IPS-18a (cell line): ENCODE data around the gene LARGE1.

ENCODE experiments used
- H3K27ac ChIP-seq: one replicate; pipeline ENCODE4 v1.5.1; 2013; ENCODE audit warnings: low read length
- H3K27me3 ChIP-seq: one replicate; pipeline ENCODE4 v1.6.1; 2013; ENCODE audit warnings: mild to moderate bottlenecking, low read length; ENCODE audit not compliant: control insufficient read depth, insufficient read depth
- H3K36me3 ChIP-seq: one replicate; pipeline ENCODE4 v1.6.1; 2013; ENCODE audit warnings: low read depth, low read length; ENCODE audit not compliant: control insufficient read depth
- H3K4me1 ChIP-seq: one replicate; pipeline ENCODE4 v1.6.1; 2013; ENCODE audit warnings: low read depth, low read length; ENCODE audit not compliant: control insufficient read depth
- H3K4me3 ChIP-seq: one replicate; pipeline ENCODE4 v1.5.1; 2013; ENCODE audit warnings: low read length
- H3K9ac ChIP-seq: one replicate; pipeline ENCODE4 v1.6.1; 2013; ENCODE audit warnings: mild to moderate bottlenecking, low read length, moderate library complexity
- H3K9me3 ChIP-seq: one replicate; pipeline ENCODE4 v1.6.1; 2013; ENCODE audit warnings: low read depth, low read length; ENCODE audit not compliant: control insufficient read depth

The LARGE1 gene

DNA sequence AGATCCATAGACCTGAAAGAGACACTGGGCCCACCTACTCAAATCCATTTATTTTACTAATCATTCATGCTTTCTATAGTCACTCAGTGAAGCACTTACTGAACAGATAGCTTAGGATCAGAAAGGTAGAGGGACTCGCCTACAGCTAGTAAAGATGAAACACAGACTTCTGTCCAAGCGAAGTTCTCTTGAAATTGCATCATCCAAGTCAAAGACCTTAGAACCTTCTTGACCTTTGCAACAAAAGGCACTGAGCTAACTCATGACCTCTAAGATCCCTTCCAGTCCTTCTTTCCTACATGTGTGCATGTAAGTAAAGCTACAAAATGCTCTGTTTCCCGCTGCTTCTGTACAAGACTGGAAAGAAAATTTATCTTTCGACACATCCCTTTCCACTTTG, 377.6 kb downstream of the LARGE1 start:
- Histone ChIP-seq H3K9me3 (no peaks in the 10 kb centered on the region), H3K4me1 (no peaks in the 10 kb centered on the region), H3K9ac (no peak overlapping the region), H3K27ac (no peak overlapping the region), H3K4me3 (no peak overlapping the region), H3K36me3 (no peaks in the 10 kb centered on the region), H3K27me3 (no peaks in the 10 kb centered on the region)

DNA sequence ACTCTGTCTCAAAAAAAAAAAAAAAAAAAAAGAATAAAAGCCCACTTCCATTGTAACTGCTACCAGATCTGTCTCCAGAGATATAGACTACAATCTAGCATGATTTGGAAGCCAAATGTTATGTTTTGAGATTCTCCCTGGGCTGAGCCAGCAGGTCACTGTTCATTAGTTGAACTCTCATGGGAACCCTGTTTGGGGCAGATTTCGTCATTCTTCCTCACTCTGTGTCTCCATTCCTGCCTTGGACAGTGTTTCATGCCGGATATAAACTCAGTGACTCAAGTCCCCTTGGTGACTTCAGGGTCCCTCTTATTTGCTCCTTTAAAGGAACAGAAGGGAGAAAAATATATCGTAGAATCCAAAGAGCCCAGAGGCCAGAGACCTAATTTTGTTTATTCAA, 378.1 kb downstream of the LARGE1 start:
- Histone ChIP-seq H3K9ac (no peak overlapping the region), H3K4me1 (no peaks in the 10 kb centered on the region), H3K4me3 (no peak overlapping the region), H3K27ac (no peak overlapping the region), H3K36me3 (no peaks in the 10 kb centered on the region), H3K27me3 (no peaks in the 10 kb centered on the region), H3K9me3 (no peaks in the 10 kb centered on the region)

DNA sequence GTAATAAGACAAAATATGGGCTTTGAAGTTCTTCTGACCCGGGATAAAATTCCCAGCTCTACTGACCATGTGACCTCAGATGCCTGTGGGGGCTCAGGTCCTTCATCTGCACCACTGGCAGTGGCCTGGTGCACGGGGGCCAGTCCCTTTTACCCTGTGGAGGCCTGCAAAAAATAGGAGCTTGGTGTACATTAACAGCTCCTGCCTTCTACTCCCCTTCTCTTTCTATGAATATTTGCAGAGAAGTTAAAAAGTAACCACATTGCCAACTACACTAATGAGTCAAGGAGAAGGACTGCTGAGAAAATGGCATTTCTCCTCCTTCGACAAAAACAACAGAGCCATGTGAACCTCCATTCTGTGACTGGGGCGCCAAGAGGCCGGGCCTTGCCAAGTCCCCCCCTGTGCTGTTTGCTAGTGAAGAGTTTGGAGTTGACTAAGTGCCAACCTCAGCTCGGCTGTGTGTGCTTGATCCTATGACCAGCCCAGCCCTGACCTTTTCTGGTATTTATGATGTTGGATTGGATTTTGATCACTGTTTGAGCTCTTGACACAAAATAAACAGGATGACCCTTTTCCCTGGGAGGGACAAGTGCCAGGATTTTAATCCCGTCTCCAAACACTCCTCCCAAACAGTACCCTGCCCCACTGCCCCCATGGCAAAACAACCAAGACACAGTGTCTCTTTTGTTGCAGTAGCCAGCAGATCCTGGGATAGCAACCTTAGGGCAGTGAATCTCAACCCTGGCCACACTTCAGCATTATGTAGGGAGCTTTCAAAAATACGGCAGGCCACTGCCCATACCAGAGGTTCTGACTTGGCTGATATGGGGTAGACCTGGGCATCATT, 380.1 kb downstream of the LARGE1 start:
- no peaks in the 10 kb centered on the region for H3K9me3 ChIP-seq
- H3K36me3 ChIP-seq, result no peaks in the 10 kb centered on the region
- H3K4me1 ChIP-seq, result no peaks in the 10 kb centered on the region
- H3K4me3 ChIP-seq, result no peak overlapping the region
- H3K9ac ChIP-seq, result no peak overlapping the region
- H3K27ac ChIP-seq, result no peak overlapping the region
- H3K27me3 ChIP-seq, result no peaks in the 10 kb centered on the region

DNA sequence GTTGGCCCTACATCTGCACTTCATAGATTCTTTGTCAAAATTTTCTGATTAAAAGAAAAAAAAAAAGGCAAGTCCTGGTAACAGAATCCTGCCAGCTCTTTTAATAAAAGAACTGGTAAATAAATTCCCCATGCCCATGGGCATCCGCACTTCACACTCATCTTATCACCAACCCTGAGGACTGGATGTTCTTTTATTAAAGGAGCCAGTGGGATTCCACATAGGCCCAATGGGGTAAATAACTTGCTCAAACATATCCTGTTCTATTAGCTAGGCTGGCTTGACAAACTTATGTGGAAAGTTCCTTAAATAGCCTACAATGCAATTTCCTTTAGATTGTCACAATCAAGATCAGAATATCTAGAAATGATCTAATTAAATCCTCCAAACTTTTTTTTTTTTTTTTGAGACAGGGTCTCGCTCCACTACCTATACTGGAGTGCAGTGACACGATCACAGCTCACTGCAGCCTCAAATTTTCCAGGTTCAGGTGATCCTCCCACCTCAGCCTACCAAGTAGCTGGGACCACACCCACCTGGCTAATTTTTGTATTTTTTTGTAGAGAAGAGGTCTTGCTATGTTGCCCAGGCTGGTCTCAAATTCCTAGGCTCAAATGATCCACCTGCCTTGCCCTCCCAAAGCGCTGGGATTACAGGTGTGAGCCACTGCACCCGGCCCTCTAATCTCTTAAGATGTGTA, 380.9 kb downstream of the LARGE1 start:
- Histone ChIP-seq H3K4me1 (no peaks in the 10 kb centered on the region), H3K9ac (no peak overlapping the region), H3K4me3 (no peak overlapping the region), H3K27me3 (no peaks in the 10 kb centered on the region), H3K9me3 (no peaks in the 10 kb centered on the region), H3K27ac (no peak overlapping the region), H3K36me3 (no peaks in the 10 kb centered on the region)

DNA sequence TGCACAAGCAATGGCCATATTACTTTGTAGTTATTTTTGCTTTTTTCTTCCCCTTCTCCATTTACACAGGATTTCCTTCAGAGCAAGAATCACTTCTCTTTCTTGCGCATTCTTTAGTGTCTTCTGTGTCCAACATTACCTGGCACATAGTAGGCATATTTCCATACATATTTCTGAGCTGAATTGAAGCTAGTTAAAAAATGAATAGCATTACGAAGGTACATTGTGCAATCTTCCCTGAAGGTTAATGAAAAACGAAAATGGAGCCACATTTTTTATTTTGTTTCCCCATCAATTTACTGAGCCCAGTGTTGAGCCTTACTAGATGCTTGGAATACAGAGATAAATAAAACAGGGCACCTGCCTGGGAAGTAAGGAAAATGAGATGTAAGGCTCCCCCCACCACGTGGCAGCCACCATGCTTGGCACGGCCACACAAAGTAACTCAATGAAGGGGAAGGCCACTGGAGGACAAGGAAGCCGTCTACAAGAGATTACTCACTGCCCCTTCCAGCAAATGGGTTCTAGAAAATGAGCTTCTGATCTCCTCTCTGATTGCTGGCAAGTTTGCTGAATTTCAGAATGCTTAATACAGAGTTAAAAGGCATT, 381.9 kb downstream of the LARGE1 start:
- Histone ChIP-seq H3K27me3 (no peaks in the 10 kb centered on the region), H3K9me3 (no peaks in the 10 kb centered on the region), H3K36me3 (no peaks in the 10 kb centered on the region), H3K4me1 (no peaks in the 10 kb centered on the region), H3K4me3 (no peak overlapping the region), H3K27ac (no peak overlapping the region), H3K9ac (no peak overlapping the region)

DNA sequence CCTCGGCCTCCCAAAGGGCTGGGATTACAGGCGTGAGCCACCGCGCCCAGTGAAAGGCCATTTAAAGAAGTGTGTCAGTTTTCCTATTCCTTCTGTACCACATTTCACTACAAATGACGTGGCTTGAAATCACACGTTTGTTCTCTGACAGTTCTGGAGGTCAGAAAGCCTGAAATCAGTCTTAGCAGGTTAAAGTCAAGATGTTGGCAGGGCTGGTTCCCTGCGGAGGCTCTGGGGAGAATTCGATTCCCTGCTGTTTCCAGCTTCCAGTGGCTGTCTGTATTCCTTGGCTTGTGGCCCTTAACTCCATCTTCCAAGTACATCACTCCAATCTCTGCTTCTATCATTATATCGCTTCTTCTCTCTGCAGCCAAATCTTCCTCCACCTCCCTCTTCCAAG, 383.2 kb downstream of the LARGE1 start:
- H3K4me1 ChIP-seq, result no peaks in the 10 kb centered on the region
- H3K9ac ChIP-seq, result no peak overlapping the region
- no peak overlapping the region for H3K27ac ChIP-seq
- H3K4me3 ChIP-seq, result no peak overlapping the region
- no peaks in the 10 kb centered on the region for H3K9me3 ChIP-seq
- H3K36me3 ChIP-seq, result no peaks in the 10 kb centered on the region
- H3K27me3 ChIP-seq, result no peaks in the 10 kb centered on the region

DNA sequence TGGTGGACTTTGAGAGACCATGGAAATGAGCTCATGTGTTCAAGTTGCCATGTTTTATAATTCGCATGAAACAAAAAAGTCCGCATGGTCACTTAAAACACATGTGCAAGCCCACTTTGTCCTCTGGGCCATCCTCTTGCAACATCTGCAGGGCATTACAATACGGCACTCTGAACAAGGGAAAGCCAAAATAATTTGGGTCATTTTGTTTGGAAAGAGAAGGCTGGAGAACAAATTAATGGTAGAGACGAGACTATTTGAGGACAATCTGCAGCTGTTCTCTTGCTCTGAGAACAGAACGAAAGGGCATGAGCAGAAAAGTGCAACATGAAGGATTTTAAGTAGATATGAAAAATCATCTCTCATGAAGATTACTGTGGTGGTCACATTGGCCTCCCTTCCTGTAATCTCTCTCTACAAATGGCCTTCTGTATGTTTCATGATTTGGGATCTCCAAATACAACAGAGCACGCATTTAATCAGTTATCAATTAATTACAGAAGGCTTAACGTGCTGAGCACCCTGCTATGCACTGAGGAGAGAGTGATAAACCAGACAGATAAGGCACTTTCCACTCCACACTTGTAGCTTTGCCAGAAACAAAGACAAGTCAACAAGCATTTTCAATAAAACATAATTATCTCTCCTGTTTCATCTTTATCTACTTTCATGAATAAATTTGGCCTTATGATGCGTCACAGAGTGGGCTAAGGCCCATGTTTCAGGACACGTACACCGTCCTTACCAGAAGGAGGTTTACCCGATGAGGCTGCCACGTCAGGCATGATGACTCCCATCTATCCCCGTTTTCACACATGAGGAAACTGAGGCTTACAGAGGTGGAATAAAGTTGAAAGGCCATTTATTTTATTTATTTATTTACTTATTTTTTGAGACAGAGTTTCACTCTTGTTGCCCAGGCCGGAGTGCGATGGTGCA, 384.1 kb downstream of the LARGE1 start:
- H3K27me3 ChIP-seq, result no peaks in the 10 kb centered on the region
- no peak overlapping the region for H3K4me3 ChIP-seq
- H3K36me3 ChIP-seq, result no peaks in the 10 kb centered on the region
- H3K9ac ChIP-seq, result no peak overlapping the region
- no peak overlapping the region for H3K27ac ChIP-seq
- no peaks in the 10 kb centered on the region for H3K4me1 ChIP-seq
- no peaks in the 10 kb centered on the region for H3K9me3 ChIP-seq

DNA sequence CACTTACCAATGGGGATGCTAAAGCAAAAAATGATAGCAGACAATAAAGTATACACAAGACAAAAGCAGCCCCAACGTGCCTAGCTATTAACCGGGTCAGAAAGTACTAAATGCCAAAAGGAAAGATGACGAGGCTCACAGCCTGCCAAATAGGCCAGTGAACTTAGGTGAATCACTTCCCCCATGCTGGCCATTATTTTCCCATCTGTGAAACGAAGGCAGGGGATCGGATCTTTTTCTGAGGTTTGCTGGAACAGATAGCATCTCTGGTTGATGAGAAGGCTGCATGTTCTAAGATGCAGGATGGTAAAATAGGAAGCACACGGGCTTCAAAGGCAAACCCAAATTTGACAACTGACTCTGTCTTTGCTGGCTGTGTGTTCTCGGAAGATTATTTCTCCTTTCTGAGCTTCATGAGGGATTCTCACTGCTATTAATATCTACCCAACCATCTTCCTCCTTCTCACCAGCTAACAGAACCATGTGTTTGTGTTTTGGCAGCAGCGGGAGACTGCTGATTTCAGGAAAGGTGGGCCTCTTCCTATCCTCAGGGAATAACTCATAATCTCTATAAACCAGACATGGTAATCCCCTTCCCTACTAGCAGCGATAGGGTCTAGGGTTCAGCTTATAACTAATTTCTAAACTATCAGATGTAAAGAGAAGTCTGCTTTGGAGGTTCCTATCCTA, 390.7 kb downstream of the LARGE1 start:
- no peaks in the 10 kb centered on the region for H3K27me3 ChIP-seq
- no peaks in the 10 kb centered on the region for H3K36me3 ChIP-seq
- no peak overlapping the region for H3K27ac ChIP-seq
- H3K4me1 ChIP-seq, result no peaks in the 10 kb centered on the region
- H3K4me3 ChIP-seq, result no peak overlapping the region
- H3K9me3 ChIP-seq, result no peaks in the 10 kb centered on the region
- H3K9ac ChIP-seq, result no peak overlapping the region

DNA sequence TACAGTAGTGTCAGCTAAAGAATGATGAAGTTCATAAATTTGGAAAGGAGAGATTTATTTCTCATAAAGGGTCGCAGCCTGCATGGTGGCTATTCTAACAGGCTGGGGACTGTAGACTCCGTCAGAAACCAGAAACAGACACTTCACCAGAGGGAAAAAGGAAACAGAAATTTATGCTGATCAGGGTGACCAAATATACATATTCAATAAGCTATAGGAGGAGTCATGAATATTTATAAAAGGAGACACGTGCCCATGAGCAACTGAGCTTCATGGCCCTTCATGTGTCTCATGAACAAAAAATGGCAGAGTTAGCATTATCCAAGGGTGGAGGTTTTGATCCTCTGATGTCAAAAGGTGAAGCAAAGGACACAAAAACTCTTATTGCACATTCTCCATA, 392.1 kb downstream of the LARGE1 start:
- H3K27ac ChIP-seq, result no peak overlapping the region
- no peak overlapping the region for H3K9ac ChIP-seq
- H3K4me3 ChIP-seq, result no peak overlapping the region
- H3K36me3 ChIP-seq, result no peaks in the 10 kb centered on the region
- no peaks in the 10 kb centered on the region for H3K27me3 ChIP-seq
- no peaks in the 10 kb centered on the region for H3K4me1 ChIP-seq
- H3K9me3 ChIP-seq, result no peaks in the 10 kb centered on the region

DNA sequence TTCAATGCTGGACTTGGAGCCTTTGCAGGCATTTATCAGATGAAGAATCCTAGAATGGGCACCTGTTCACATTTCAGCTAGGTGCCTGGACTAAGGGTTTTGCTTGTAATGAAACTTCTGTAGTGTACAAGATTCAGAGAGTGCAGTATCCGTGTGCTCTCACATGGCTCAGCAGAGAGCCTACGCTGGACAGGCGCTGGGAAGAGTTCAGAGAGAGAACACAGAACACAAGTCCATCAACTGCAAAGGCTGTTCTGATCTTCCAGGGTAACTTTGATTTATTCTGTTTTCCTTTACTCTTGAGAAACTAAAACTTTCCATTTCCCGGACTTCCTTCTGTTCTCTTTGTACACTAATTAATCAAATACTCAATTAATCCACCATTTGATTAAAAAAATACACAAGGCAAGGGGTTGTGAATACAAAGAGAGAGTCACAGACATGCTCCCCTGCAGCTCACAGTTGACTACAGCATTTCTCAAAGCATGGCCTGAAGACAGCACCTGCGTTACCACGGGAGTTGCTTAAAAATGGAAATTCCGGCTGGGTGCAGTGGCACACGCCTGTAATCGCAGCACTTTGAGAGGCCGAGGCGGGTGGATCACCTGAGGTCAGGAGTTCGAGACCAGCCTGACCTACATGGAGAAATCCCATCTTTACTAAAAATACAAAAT, 393.7 kb downstream of the LARGE1 start:
- H3K27ac ChIP-seq, result no peak overlapping the region
- H3K9ac ChIP-seq, result no peak overlapping the region
- no peak overlapping the region for H3K4me3 ChIP-seq
- no peaks in the 10 kb centered on the region for H3K27me3 ChIP-seq
- H3K36me3 ChIP-seq, result no peaks in the 10 kb centered on the region
- no peaks in the 10 kb centered on the region for H3K9me3 ChIP-seq
- no peaks in the 10 kb centered on the region for H3K4me1 ChIP-seq
